Activated T-helper 1 cell treated with anti-CD3 and anti-CD28 coated beads, Interleukin-2, amount 50 U/mL, for 16 hours (primary cell): ENCODE measurements around the gene ZNF609.
"Not testable (repeated sequence)": the region's sequence is repeated elsewhere in the genome, so short reads cannot be mapped to it uniquely, and the experiment has no call there.

ENCODE experiments used
- DNase-seq, 2 donors: peaks; one replicate each; pipeline ENCODE4 v3.0.0-alpha.2; 2020; ENCODE audit warnings: low read depth in 1 of 2, low spot score in 1 of 2

The ZNF609 gene

GRCh38 chr15:64619880-64620839, 159.8 kb downstream of the ZNF609 start:
- no peak for DNase-seq

GRCh38 chr15:64621056-64621455, 160.7 kb downstream of the ZNF609 start:
- no peak for DNase-seq

- DNase-seq = peak; percentile 8 to 21
Observed at GRCh38 chr15:64622410-64623260, 162.3 kb downstream of the ZNF609 start.

- no peak for DNase-seq
Observed at GRCh38 chr15:64623347-64623996, 163.1 kb downstream of the ZNF609 start.

- DNase-seq = no peak
Observed at GRCh38 chr15:64624242-64624641, 163.9 kb downstream of the ZNF609 start.

GRCh38 chr15:64629063-64629462, 168.7 kb downstream of the ZNF609 start:
- DNase-seq = no peak

- no peak for DNase-seq
Observed at GRCh38 chr15:64630396-64631107, 170.2 kb downstream of the ZNF609 start.

- DNase-seq = not testable (repeated sequence)
Observed at GRCh38 chr15:64632639-64633038, 172.3 kb downstream of the ZNF609 start.

- DNase-seq = no peak
Observed at GRCh38 chr15:64633332-64633731, 173.0 kb downstream of the ZNF609 start.

- no peak for DNase-seq
Observed at GRCh38 chr15:64634027-64634426, 173.6 kb downstream of the ZNF609 start.

GRCh38 chr15:64634576-64635498, 174.5 kb downstream of the ZNF609 start:
- no peak for DNase-seq

- DNase-seq = no peak
Observed at GRCh38 chr15:64635499-64636495, 175.4 kb downstream of the ZNF609 start.

GRCh38 chr15:64636556-64636955, 176.2 kb downstream of the ZNF609 start:
- DNase-seq = no peak

GRCh38 chr15:64637412-64637811, 177.0 kb downstream of the ZNF609 start:
- DNase-seq = no peak

- not testable (repeated sequence) for DNase-seq
Observed at GRCh38 chr15:64639744-64640143, 179.4 kb downstream of the ZNF609 start.

- no peak for DNase-seq
Observed at GRCh38 chr15:64640146-64640871, 179.9 kb downstream of the ZNF609 start.

- DNase-seq = no peak
Observed at GRCh38 chr15:64642875-64643274, 182.5 kb downstream of the ZNF609 start.

- no peak for DNase-seq
Observed at GRCh38 chr15:64643685-64644084, 183.3 kb downstream of the ZNF609 start.
